K562 (cell line): ENCODE measurements around the gene PGPEP1. TPM values are rescaled to one million over a fixed set of nuclear protein-coding genes. Genes with fewer than 3 reads are reported as not detected.

Source experiments
- ATF2 ChIP-seq: sonication (generic); formaldehyde crosslinking; IDR thresholded peaks from 2 replicates; pipeline ENCODE4 v1.8.1; 2022; ENCODE audit warnings: missing genetic modification reagents
- DMBX1 ChIP-seq: fragments of 250-450 bp; sonication (Bioruptor Pico); IDR thresholded peaks from 2 replicates; pipeline ENCODE4 v1.8.0; 2022; ENCODE audit warnings: inconsistent platforms, mild to moderate bottlenecking, moderate library complexity, borderline replicate concordance
- MEIS2 ChIP-seq: fragments of 450-650 bp; IDR thresholded peaks from 2 replicates; pipeline ENCODE4 v1.6.1; 2014; ENCODE audit warnings: mild to moderate bottlenecking; ENCODE audit not compliant: partially characterized antibody
- MLLT1 ChIP-seq, 2 experiments: fragments of 450-650 bp; IDR thresholded peaks; 2 replicates each; pipeline ENCODE4 v1.6.1; 2016
- MXI1 ChIP-seq: IDR thresholded peaks from 2 replicates; pipeline ENCODE4 v1.6.1; 2011; ENCODE audit warnings: low read depth, mild to moderate bottlenecking, improper control_type of control experiment, low read length
- NR2F6 ChIP-seq: fragments of 450-650 bp; formaldehyde crosslinking; IDR thresholded peaks from 2 replicates; pipeline ENCODE4 v1.4.0; 2020; ENCODE audit warnings: mild to moderate bottlenecking
- SMARCA4 ChIP-seq: fragments of 450-650 bp; IDR thresholded peaks from 2 replicates; pipeline ENCODE4 v1.6.1; 2016
- SRSF7 ChIP-seq: fragments of 200-400 bp; formaldehyde crosslinking; optimal IDR thresholded peaks from 2 replicates; pipeline ENCODE3; 2017; ENCODE audit warnings: mild to moderate bottlenecking, low read depth, low read length
- THAP7 ChIP-seq: fragments of 250-450 bp; sonication (Bioruptor Pico); IDR thresholded peaks from 2 replicates; pipeline ENCODE4 v1.5.0; 2021
- XRCC5 ChIP-seq: fragments of 200-400 bp; formaldehyde crosslinking; IDR thresholded peaks from 2 replicates; pipeline ENCODE4 v1.6.1; 2017; ENCODE audit warnings: low read depth, mild to moderate bottlenecking, low read length
- YBX1 ChIP-seq: fragments of 450-650 bp; IDR thresholded peaks from 2 replicates; pipeline ENCODE4 v1.7.1; 2016; ENCODE audit warnings: mild to moderate bottlenecking
- ZFP36 ChIP-seq: fragments of 150-350 bp; IDR thresholded peaks from 2 replicates; pipeline ENCODE4 v1.6.1; 2018; ENCODE audit warnings: low read length, low read depth; ENCODE audit not compliant: partially characterized antibody
- ZNF239 ChIP-seq: fragments of 250-450 bp; sonication (Bioruptor Pico); IDR thresholded peaks from 2 replicates; pipeline ENCODE4 v1.4.0; 2020; ENCODE audit warnings: mild to moderate bottlenecking
- polyA plus RNA-seq, 8 experiments: library from polyadenylated mRNA; depleted of rRNA in 4 of 8; stranded (reverse) in 5 of 8; unstranded in 3 of 8; fragments of >200 nt; fragmentation: Nextera tagmentation in 2 of 8; fragmentation: Illumina TruSeq in 1 of 8; extraction: Ambion mirVana in 2 of 8; extraction: Trizol in 1 of 8; gene quantifications; 2 replicates each; pipeline versions ENCODE4 v1.2.1 to v1.2.3, GENCODE V29; 2011 to 2014; ENCODE audit warnings: inconsistent platforms in 1 of 8, missing spikeins in 1 of 8
- total RNA-seq, 7 experiments: library from RNA; depleted of rRNA in 6 of 7; stranded (reverse); fragments of >200 nt in 6 of 7; fragmentation: Illumina TruSeq in 2 of 7; extraction: Trizol in 2 of 7; gene quantifications; 2 replicates each; pipeline versions ENCODE4 v1.2.1 to v1.2.3, GENCODE V29; 2011 to 2021; ENCODE audit warnings: low replicate concordance in 1 of 7
- TF ChIP-seq, protein P1 (sequence below): fragments of 450-650 bp; IDR thresholded peaks from 2 replicates; pipeline ENCODE4 v1.7.1; 2018; ENCODE audit warnings: mild to moderate bottlenecking, low read depth; ENCODE audit not compliant: partially characterized antibody
- TF ChIP-seq, protein P2 (sequence below): fragments of 450-650 bp; IDR thresholded peaks from 2 replicates; pipeline ENCODE4 v1.6.1; 2016
- TF ChIP-seq, protein P3 (sequence below): IDR thresholded peaks from 3 replicates; pipeline ENCODE4 v1.6.1; 2011; ENCODE audit warnings: borderline replicate concordance, mild to moderate bottlenecking; ENCODE audit not compliant: insufficient read length, insufficient read depth
- TF ChIP-seq, protein P4 (sequence below), 2 experiments: fragments of 450-650 bp; conservative IDR thresholded peaks; 2 replicates each; pipeline ENCODE4 v1.6.1; 2017; ENCODE audit warnings: mild to moderate bottlenecking in 2 of 2, moderate library complexity in 2 of 2

The PGPEP1 gene
- total and polyA plus RNA-seq, 9 of the 15 experiments (the other 6 are each of a cell fraction or from before 2014, with no cell fraction given), result 10.0 to 69.6 (median 33.5) TPM

DNA sequence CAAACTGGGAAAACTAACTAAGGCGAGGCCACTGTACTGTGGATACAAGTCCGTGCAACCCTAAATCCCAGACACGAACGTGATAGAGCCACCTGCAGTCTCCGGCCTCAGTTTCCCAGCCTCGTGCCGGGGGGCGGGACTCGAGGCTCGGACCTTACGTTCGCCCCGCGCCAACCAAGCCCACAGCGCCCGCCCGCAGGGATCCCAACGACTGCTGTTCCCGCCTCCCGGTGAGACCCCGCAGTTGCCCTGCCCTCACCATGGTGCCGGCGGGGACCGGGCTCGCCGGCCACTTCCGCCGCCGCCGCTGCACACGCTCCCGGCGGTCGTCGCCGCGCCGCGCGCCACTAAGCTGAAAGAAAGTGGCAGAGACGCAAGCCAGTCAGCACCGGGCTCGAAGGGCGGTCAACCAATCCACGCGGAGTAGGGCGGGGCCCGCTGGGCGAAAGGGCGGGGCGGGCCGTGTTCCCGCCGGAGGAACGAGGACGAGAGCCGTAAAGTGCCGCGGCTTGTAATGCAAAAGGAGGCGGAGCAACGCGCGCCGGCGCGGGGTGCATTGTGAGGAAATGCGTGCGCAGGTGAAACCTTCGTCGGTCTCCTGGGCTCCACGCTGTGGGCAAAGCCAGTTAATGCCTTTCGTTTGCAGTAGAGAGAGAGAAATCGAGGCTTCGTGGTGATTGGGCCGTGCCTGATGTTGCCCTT is 17.5 kb upstream of the PGPEP1 start, which contains the start of gene LSM4 (continued):
- TF ChIP-seq MLLT1 (IDR thresholded peaks at IDR 0.05), result 0 out of 4 replicates have a peak, but pooled peaks of 1 of the 2 experiments have one; percentile 20
- TF ChIP-seq ZFP36, result no peak
- TF ChIP-seq, protein P1, sequence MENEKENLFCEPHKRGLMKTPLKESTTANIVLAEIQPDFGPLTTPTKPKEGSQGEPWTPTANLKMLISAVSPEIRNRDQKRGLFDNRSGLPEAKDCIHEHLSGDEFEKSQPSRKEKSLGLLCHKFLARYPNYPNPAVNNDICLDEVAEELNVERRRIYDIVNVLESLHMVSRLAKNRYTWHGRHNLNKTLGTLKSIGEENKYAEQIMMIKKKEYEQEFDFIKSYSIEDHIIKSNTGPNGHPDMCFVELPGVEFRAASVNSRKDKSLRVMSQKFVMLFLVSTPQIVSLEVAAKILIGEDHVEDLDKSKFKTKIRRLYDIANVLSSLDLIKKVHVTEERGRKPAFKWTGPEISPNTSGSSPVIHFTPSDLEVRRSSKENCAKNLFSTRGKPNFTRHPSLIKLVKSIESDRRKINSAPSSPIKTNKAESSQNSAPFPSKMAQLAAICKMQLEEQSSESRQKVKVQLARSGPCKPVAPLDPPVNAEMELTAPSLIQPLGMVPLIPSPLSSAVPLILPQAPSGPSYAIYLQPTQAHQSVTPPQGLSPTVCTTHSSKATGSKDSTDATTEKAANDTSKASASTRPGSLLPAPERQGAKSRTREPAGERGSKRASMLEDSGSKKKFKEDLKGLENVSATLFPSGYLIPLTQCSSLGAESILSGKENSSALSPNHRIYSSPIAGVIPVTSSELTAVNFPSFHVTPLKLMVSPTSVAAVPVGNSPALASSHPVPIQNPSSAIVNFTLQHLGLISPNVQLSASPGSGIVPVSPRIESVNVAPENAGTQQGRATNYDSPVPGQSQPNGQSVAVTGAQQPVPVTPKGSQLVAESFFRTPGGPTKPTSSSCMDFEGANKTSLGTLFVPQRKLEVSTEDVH, result peak; percentile 90
- TF ChIP-seq SRSF7, result no peak
- no peak for TF ChIP-seq YBX1
- TF ChIP-seq, protein P2, sequence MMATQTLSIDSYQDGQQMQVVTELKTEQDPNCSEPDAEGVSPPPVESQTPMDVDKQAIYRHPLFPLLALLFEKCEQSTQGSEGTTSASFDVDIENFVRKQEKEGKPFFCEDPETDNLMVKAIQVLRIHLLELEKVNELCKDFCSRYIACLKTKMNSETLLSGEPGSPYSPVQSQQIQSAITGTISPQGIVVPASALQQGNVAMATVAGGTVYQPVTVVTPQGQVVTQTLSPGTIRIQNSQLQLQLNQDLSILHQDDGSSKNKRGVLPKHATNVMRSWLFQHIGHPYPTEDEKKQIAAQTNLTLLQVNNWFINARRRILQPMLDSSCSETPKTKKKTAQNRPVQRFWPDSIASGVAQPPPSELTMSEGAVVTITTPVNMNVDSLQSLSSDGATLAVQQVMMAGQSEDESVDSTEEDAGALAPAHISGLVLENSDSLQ, result peak; percentile 98
- no peak for TF ChIP-seq THAP7 (CRISPR knock-in tag)
- TF ChIP-seq MEIS2, result peak; percentile 88
- TF ChIP-seq DMBX1 (CRISPR knock-in tag), result peak; percentile 12; the same call in 1 of the 2 replicates
- TF ChIP-seq SMARCA4, result no peak
- TF ChIP-seq XRCC5, result no peak; the same call in 1 of the 2 replicates
- TF ChIP-seq, protein P3, sequence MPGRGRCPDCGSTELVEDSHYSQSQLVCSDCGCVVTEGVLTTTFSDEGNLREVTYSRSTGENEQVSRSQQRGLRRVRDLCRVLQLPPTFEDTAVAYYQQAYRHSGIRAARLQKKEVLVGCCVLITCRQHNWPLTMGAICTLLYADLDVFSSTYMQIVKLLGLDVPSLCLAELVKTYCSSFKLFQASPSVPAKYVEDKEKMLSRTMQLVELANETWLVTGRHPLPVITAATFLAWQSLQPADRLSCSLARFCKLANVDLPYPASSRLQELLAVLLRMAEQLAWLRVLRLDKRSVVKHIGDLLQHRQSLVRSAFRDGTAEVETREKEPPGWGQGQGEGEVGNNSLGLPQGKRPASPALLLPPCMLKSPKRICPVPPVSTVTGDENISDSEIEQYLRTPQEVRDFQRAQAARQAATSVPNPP, result no peak
- TF ChIP-seq, protein P4, sequence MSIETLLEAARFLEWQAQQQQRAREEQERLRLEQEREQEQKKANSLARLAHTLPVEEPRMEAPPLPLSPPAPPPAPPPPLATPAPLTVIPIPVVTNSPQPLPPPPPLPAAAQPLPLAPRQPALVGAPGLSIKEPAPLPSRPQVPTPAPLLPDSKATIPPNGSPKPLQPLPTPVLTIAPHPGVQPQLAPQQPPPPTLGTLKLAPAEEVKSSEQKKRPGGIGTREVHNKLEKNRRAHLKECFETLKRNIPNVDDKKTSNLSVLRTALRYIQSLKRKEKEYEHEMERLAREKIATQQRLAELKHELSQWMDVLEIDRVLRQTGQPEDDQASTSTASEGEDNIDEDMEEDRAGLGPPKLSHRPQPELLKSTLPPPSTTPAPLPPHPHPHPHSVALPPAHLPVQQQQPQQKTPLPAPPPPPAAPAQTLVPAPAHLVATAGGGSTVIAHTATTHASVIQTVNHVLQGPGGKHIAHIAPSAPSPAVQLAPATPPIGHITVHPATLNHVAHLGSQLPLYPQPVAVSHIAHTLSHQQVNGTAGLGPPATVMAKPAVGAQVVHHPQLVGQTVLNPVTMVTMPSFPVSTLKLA (conservative IDR thresholded peaks at IDR 0.05), result peak; percentile 71 to 89
- TF ChIP-seq ZNF239 (CRISPR knock-in tag), result no peak
- TF ChIP-seq MXI1, result no peak
- TF ChIP-seq NR2F6 (CRISPR knock-in tag), result no peak
- TF ChIP-seq ATF2 (CRISPR knock-in tag), result no peak
